ENCODE results near the gene HNRNPK. TPM values are rescaled to one million over a fixed set of nuclear protein-coding genes. Genes with fewer than 3 reads are reported as not detected.

Gene HNRNPK
- total RNA-seq, 2 donors from 2014 or later: 273 to 345 TPM

- H3K4me1 ChIP-seq: peaks cover 0 to 8% of the 10 kb centered on the region in 2 donors
- no peak for DNase-seq (ENCODE audit: low spot score)
These were observed 49.1 kb downstream of the HNRNPK start for GRCh38 chr9:83930881-83931280.

GRCh38 chr9:83927591-83927990 is 52.4 kb downstream of the HNRNPK start:
- TF ChIP-seq CTCF (IDR thresholded peaks at IDR 0.05): no peak
- DNase-seq (ENCODE audit: low spot score): no peak
- no peaks in the 10 kb centered on the region for H3K9me3 ChIP-seq

More at GRCh38 chr9:83930881-83931280, 49.1 kb downstream of the HNRNPK start:
- Histone ChIP-seq H3K27me3 (no peaks in the 10 kb centered on the region), H3K9me3 (no peaks in the 10 kb centered on the region), H3K36me3 (no peaks in the 10 kb centered on the region), H3K27ac (no peak overlapping the region), H3K4me3 (no peak overlapping the region)
- TF ChIP-seq CTCF (IDR thresholded peaks at IDR 0.05): no peak

GRCh38 chr9:83920927-83921707 is 58.9 kb downstream of the HNRNPK start, which contains the start of gene KIF27:
KIF27 (minus strand) TSS chr9:83921432; CDS start chr9:83915591, 5,841 bp downstream.
- Histone ChIP-seq H3K4me3 (peak within 1 kb of the TSS; percentile 79 to 86), H3K4me1 (peaks cover 0 to 7% of the 10 kb centered on the region in 2 donors), H3K27ac (peak within 1 kb of the TSS; percentile 94 to 97), H3K9me3 (no peaks in the 10 kb centered on the region), H3K27me3 (no peaks in the 10 kb centered on the region), H3K36me3 (no peaks in the 10 kb centered on the region)
- peak; percentile 98 for DNase-seq (ENCODE audit: low spot score)
- TF ChIP-seq CTCF (IDR thresholded peaks at IDR 0.05): peak in 1 of 2 donors; percentile 51

More at GRCh38 chr9:83927591-83927990, 52.4 kb downstream of the HNRNPK start:
- H3K36me3 ChIP-seq: no peaks in the 10 kb centered on the region
- no peak overlapping the region for H3K27ac ChIP-seq
- H3K27me3 ChIP-seq: no peaks in the 10 kb centered on the region
- H3K4me3 ChIP-seq: no peak overlapping the region
- H3K4me1 ChIP-seq: no peaks in the 10 kb centered on the region

GRCh38 chr9:83920469-83920926 is 59.5 kb downstream of the HNRNPK start:
- H3K27me3 ChIP-seq: no peaks in the 10 kb centered on the region
- TF ChIP-seq CTCF (IDR thresholded peaks at IDR 0.05): no peak
- H3K36me3 ChIP-seq: no peaks in the 10 kb centered on the region
- H3K27ac ChIP-seq: peak overlapping the region; percentile 94 to 97
- no peak for DNase-seq (ENCODE audit: low spot score)
- no peaks in the 10 kb centered on the region for H3K9me3 ChIP-seq
- peak overlapping the region; percentile 79 to 86 for H3K4me3 ChIP-seq
- H3K4me1 ChIP-seq: peaks cover 0 to 7% of the 10 kb centered on the region in 2 donors

GRCh38 chr9:83919111-83919510 is 60.9 kb downstream of the HNRNPK start:
- Histone ChIP-seq H3K27ac (no peak overlapping the region), H3K4me1 (peaks cover 0 to 7% of the 10 kb centered on the region in 2 donors), H3K4me3 (no peak overlapping the region), H3K27me3 (no peaks in the 10 kb centered on the region), H3K36me3 (no peaks in the 10 kb centered on the region), H3K9me3 (no peaks in the 10 kb centered on the region)
- no peak for TF ChIP-seq CTCF (IDR thresholded peaks at IDR 0.05)
- no peak for DNase-seq (ENCODE audit: low spot score)

Small RNA genes within 50 kb of the gene (microRNA-seq; reads per million reads assigned to microRNA genes)
- 47.5 to 48.1 reads per million in 2 donors for gene MIR7-1 (ENCODE audit: borderline number of aligned reads in 2 of 2, borderline replicate concordance in 1 of 2)

Other genes with a start within 250 kb of the HNRNPK start
- 10 to 100 TPM in 1 of 2 donors, 1 to 10 TPM in 1; 9.6 to 12.5 TPM for gene GKAP1, start 162.4 kb downstream of the HNRNPK start, total RNA-seq
- 1 to 10 TPM; 4.3 to 4.6 TPM for gene KIF27, start 58.8 kb downstream of the HNRNPK start, total RNA-seq
- 1 to 10 TPM; 2.1 to 3.1 TPM for gene RMI1, start 590 bp upstream of the HNRNPK start, total RNA-seq